Cerebellar cortex (tissue), 1 donor: ENCODE data around the gene NBPF19.
"Not testable (repeated sequence)": the region's sequence is repeated elsewhere in the genome, so short reads cannot be mapped to it uniquely, and the experiment has no call there.

Experiments used
- DNase-seq: peaks from one replicate; pipeline ENCODE4 v3.0.0-alpha.2; 2015; ENCODE audit warnings: low spot score

The NBPF19 gene

DNA sequence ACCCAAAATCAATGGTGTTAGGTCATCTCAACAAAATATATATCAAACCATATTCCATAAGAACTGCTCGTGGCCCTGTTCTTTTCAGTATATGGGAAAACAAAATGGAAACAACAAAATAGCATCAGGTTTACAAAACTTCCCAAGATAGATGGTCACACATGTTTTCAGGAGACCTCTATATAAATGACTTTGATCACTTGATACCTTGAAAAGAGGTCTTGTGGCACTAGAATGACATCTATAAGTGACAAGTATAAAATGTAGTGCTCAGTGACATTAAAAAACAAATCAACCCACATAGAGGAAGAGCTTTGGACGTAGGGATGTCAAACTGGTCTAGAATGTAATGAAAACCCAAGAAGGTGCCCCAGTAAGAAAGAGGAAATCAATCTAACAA, at the start of gene NBPF19:
Gene NBPF19 (plus strand): TSS at position 301 of the 400 bp plus-strand sequence. CDS start 888 bp downstream, outside the sequence.
- DNase-seq: not testable (repeated sequence)

GRCh38 chr1:149428317-149428716, 46.5 kb upstream of the NBPF19 start:
- DNase-seq: not testable (repeated sequence)

DNA sequence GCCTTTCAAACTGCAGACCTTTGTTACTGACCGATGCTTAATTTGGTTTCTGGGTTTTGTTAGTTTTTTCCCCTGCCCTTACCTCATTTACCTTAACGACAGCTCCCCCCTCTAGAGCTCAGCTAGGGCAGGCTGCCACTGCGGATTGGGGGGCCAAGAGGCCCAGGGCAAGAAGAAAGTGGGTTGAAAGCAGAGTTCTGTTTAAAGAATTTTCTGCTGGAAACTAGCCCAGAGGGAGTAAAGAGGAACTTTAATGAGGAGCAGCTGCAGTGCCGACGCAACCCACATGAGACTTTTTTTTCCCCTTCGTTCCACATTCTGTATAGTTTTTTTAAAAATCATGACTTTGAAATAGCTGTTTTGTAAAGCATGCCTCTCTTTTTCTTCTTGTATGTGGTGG, 29.4 kb upstream of the NBPF19 start:
- DNase-seq: not testable (repeated sequence)

- DNase-seq: not testable (repeated sequence)
These were observed 22.6 kb upstream of the NBPF19 start for GRCh38 chr1:149452196-149452595.

DNA sequence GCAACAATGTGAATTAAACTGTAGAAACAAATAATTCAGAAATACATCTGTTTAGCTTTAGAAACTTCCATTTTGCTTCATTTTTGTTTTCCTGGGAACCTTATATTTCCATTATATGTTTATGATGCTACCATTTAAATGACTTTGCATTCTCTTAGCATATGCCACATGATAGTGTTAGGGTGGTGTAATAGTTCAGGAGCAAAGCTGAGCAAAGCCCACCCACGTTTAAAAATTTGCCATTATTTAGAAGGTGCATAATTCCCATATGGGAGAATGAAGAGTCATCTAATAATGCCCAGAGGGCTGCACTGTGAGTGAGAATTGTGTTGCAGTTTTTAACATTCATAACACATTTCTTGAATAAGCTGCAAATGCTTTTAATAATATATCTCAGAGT, 22.2 kb upstream of the NBPF19 start:
- not testable (repeated sequence) for DNase-seq

DNA sequence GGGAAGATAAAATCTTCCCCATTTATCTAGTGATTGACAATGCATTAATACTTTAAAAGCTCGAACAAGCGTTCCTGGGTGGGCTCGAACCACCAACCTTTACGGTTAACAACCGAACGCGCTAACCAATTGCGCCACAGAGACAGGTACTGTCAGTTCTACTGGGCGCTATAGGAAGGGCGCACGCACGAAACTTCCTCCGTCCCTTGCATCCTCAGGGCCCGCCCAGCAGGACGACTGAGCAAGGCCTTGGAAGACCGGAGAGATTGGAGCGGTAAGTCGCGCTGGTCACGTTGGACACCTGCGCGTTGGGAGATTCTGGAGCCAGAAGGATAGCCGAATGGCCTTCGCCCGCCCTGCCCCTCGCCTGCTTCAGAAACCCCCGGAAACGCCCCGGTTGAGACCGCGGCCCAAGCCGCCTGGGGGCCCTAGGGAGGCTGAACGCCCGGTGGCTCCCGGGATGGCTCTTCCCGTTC, 83.5 kb downstream of the NBPF19 start:
- DNase-seq: peak; percentile 68

DNA sequence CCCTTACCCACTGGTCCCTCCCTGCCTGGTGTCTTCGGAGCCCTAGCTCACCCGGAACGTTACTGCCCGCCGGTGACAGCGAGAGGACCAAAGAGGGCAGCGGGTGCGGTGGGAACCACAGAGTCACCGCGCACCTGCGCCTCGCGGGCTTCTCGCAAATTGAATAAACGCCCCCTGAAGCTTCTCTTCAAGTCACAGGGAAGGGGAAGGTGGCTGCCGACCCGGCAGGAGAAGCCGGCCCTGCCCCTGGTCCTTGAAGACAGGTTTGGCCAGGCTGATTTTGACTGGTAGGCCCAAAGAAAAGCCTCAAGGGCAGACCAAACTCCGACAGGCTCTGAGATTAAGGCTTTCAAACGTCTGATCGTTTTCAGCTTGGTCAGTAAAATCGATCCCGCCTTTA, 87.0 kb downstream of the NBPF19 start:
- not testable (repeated sequence) for DNase-seq

GRCh38 chr1:149565485-149565884, 90.6 kb downstream of the NBPF19 start:
- not testable (repeated sequence) for DNase-seq

DNA sequence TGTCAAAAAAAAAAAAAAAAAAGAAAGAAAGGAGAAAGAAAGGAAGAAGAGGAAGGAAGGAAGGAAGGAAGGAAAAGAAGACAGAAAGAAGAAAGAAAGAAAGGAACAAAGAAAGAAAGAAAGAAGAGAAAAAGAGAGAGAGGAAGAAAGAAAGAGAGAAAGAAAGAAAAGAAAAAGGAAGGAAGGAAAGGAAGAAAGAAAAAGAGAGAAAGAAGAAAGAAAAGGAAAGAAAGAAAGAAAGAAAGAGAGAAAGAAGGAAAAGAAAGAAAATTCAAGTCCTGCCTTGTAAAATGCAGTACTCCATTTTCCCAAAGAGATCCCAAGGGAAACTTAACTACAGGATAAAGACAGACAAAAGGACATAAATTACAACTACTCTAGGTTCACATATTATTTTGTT, 97.9 kb downstream of the NBPF19 start:
- not testable (repeated sequence) for DNase-seq

DNA sequence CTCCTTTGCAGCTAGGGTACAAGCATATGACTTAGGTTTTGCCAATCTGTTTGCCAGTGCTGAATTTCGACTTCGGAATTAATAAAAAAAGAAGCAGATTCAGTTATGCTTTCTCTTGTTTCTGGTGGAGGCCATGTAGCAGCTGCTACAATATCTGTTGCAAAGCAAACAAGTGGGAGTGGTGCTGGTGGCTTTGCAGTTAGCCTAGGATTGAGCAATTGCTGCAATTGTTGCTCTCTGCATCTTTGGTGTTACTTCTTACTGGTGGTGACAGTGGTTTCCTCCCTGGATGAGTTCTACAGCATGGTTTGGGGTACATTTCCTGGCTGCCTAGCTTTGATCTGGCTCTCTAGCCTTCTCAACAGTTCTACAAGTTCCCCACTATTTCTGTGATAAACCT, 110.7 kb downstream of the NBPF19 start:
- not testable (repeated sequence) for DNase-seq
